H1 (cell line): ENCODE data around the gene TMEM221. TPM values are rescaled to one million over a fixed set of nuclear protein-coding genes. Genes with fewer than 3 reads are reported as not detected.
A peak's percentile ranks its signal among the peaks of the same experiment; 100 is the strongest.

ENCODE experiments used
- CTCF ChIA-PET: fragments of 300-600 bp; sonication (Branson Sonifier 250); formaldehyde crosslinking; loops from one replicate; lab custom pipeline; 2021; ENCODE audit not compliant: partially characterized antibody; lab: Charles Lee
- POLR2A ChIA-PET: fragments of 300-600 bp; sonication (Branson Sonifier 250); formaldehyde crosslinking; loops from one replicate; lab custom pipeline; 2021; ENCODE audit warnings: inconsistent platforms; ENCODE audit not compliant: partially characterized antibody; lab: Charles Lee
- DNase-seq, 2 experiments: peaks; one replicate each; pipeline versions ENCODE4 v3.0.0 to v3.0.0-alpha.2; 2010 to 2022; ENCODE audit warnings: low spot score in 2 of 2, low read depth in 1 of 2, mixed read lengths in 1 of 2
- FAIRE-seq: peaks from 2 replicates; lab custom pipeline; 2011; peaks lifted over from hg19 to GRCh38; lab: Jason Lieb, UNC
- H2AFZ ChIP-seq: 2 replicates; pipeline ENCODE4 v1.8.1; 2012; ENCODE audit warnings: low read length, inconsistent platforms
- H2AK5ac ChIP-seq: 2 replicates; pipeline ENCODE4 v1.6.1; 2013; ENCODE audit warnings: low read depth, low read length
- H2BK120ac ChIP-seq: replicated peaks from 2 replicates; pipeline ENCODE3; 2013; ENCODE audit warnings: low read depth, low read length, inconsistent platforms
- H2BK12ac ChIP-seq: 2 replicates; pipeline ENCODE4 v1.6.1; 2013; ENCODE audit warnings: low read depth, low read length
- H2BK15ac ChIP-seq: 2 replicates; pipeline ENCODE4 v1.6.1; 2013; ENCODE audit warnings: low read length
- H2BK20ac ChIP-seq: 2 replicates; pipeline ENCODE4 v1.6.1; 2013; ENCODE audit warnings: low read length
- H2BK5ac ChIP-seq: 2 replicates; pipeline ENCODE4 v1.6.1; 2013; ENCODE audit warnings: low read depth, low read length
- H3K14ac ChIP-seq: 2 replicates; pipeline ENCODE4 v1.6.1; 2013; ENCODE audit warnings: inconsistent platforms; ENCODE audit not compliant: insufficient read length
- H3K18ac ChIP-seq: 2 replicates; pipeline ENCODE4 v1.6.1; 2013; ENCODE audit warnings: low read length; ENCODE audit errors: extremely low read depth
- H3K23ac ChIP-seq: 2 replicates; pipeline ENCODE4 v1.6.1; 2013; ENCODE audit warnings: inconsistent platforms; ENCODE audit not compliant: insufficient read length
- H3K23me2 ChIP-seq: 2 replicates; pipeline ENCODE4 v1.6.1; 2013; ENCODE audit warnings: low read depth, low read length
- H3K27ac ChIP-seq: 2 replicates; pipeline ENCODE4 v1.6.1; 2011; ENCODE audit warnings: low read depth, low read length, inconsistent platforms
- H3K27me3 ChIP-seq, 4 experiments: replicated peaks in 1 of 4; 1 replicate in 1 of 4; 2 replicates in 3 of 4; pipeline versions ENCODE4 v1.6.1 to v1.8.1; 2011 to 2013; ENCODE audit warnings: low read length in 3 of 4, mild to moderate bottlenecking in 3 of 4, inconsistent platforms in 2 of 4, mixed read lengths in 2 of 4, moderate library complexity in 1 of 4; ENCODE audit not compliant: control insufficient read depth in 3 of 4, insufficient read depth in 3 of 4; ENCODE audit errors: extremely low read depth in 1 of 4
- H3K36me3 ChIP-seq, 4 experiments: 2 replicates each; pipeline versions ENCODE4 v1.6.1 to v1.8.1; 2011 to 2013; ENCODE audit warnings: mild to moderate bottlenecking in 4 of 4, low read length in 3 of 4, moderate library complexity in 2 of 4, control low read depth in 1 of 4, inconsistent platforms in 1 of 4; ENCODE audit not compliant: insufficient read depth in 4 of 4, control insufficient read depth in 2 of 4
- H3K4ac ChIP-seq: replicated peaks from 2 replicates; pipeline ENCODE3; 2013; ENCODE audit warnings: low read length, low read depth, mixed read lengths, inconsistent platforms; ENCODE audit not compliant: insufficient read length
- H3K4me1 ChIP-seq, 4 experiments: replicated peaks in 1 of 4; 1 replicate in 1 of 4; 2 replicates in 3 of 4; pipeline versions ENCODE4 v1.6.1 to v1.8.1; 2011 to 2013; ENCODE audit warnings: low read length in 3 of 4, inconsistent platforms in 2 of 4, mixed read lengths in 1 of 4; ENCODE audit not compliant: insufficient read depth in 4 of 4, control insufficient read depth in 3 of 4
- H3K4me2 ChIP-seq, 2 experiments: 2 replicates each; pipeline versions ENCODE4 v1.6.1 to v1.8.1; 2011 to 2013; ENCODE audit warnings: low read depth in 2 of 2, low read length in 2 of 2, control low read depth in 1 of 2, inconsistent platforms in 1 of 2, mild to moderate bottlenecking in 1 of 2; ENCODE audit not compliant: insufficient read depth in 1 of 2
- H3K4me3 ChIP-seq, 4 experiments: fragments of 200-600, 300-600 bp in 1 of 4; sonication (generic), shearing (Covaris generic), sonication (Bioruptor Twin) in 1 of 4; 2 replicates each; pipeline versions ENCODE4 v1.5.1 to v1.8.1; 2011 to 2016; ENCODE audit warnings: low read length in 4 of 4, low read depth in 3 of 4, control low read depth in 2 of 4, inconsistent platforms in 2 of 4, mild to moderate bottlenecking in 2 of 4, mixed read lengths in 1 of 4, moderate library complexity in 1 of 4; ENCODE audit not compliant: insufficient read depth in 2 of 4; ENCODE audit errors: extremely low read depth in 1 of 4
- H3K56ac ChIP-seq: replicated peaks from 2 replicates; pipeline ENCODE3; 2013; ENCODE audit warnings: low read depth, mild to moderate bottlenecking, mixed read lengths, low read length, inconsistent platforms; ENCODE audit not compliant: insufficient read length
- H3K79me1 ChIP-seq: 2 replicates; pipeline ENCODE4 v1.6.1; 2013; ENCODE audit warnings: low read depth, low read length, control low read depth
- H3K79me2 ChIP-seq, 2 experiments: 2 replicates each; pipeline versions ENCODE4 v1.6.1 to v1.8.1; 2012 to 2013; ENCODE audit warnings: low read length in 2 of 2, mild to moderate bottlenecking in 2 of 2, inconsistent platforms in 1 of 2; ENCODE audit not compliant: insufficient read depth in 2 of 2, control insufficient read depth in 1 of 2
- H3K9ac ChIP-seq, 4 experiments: replicated peaks in 1 of 4; 1 replicate in 1 of 4; 2 replicates in 3 of 4; pipeline versions ENCODE4 v1.6.1 to v1.8.1; 2011 to 2013; ENCODE audit warnings: low read depth in 3 of 4, low read length in 3 of 4, control low read depth in 2 of 4, mild to moderate bottlenecking in 2 of 4, moderate library complexity in 2 of 4, inconsistent platforms in 1 of 4; ENCODE audit errors: extremely low read depth in 1 of 4
- H3K9me3 ChIP-seq, 2 experiments: 2 replicates each; pipeline versions ENCODE4 v1.6.1 to v1.8.1; 2012 to 2013; ENCODE audit warnings: mild to moderate bottlenecking in 2 of 2, moderate library complexity in 2 of 2, control low read depth in 1 of 2, inconsistent platforms in 1 of 2, low read depth in 1 of 2, low read length in 1 of 2, mixed read lengths in 1 of 2; ENCODE audit not compliant: insufficient read depth in 2 of 2
- H4K20me1 ChIP-seq, 2 experiments: replicated peaks in 1 of 2; 2 replicates each; pipeline versions ENCODE3 to v1.8.1; 2011 to 2013; ENCODE audit warnings: inconsistent platforms in 2 of 2, low read length in 2 of 2, mild to moderate bottlenecking in 1 of 2; ENCODE audit not compliant: insufficient read depth in 2 of 2, control insufficient read depth in 1 of 2
- H4K5ac ChIP-seq: 2 replicates; pipeline ENCODE4 v1.6.1; 2013; ENCODE audit warnings: low read length, low read depth, mixed read lengths, inconsistent platforms; ENCODE audit not compliant: insufficient read length
- H4K8ac ChIP-seq: 2 replicates; pipeline ENCODE4 v1.8.0; 2013; ENCODE audit warnings: mild to moderate bottlenecking, moderate library complexity, low read length, inconsistent platforms; ENCODE audit not compliant: insufficient read depth; ENCODE audit errors: extremely low read depth
- H4K91ac ChIP-seq: replicated peaks from 2 replicates; pipeline ENCODE3; 2013; ENCODE audit warnings: low read length, mixed read lengths, inconsistent platforms; ENCODE audit not compliant: insufficient read length
- CREB1 ChIP-seq: IDR thresholded peaks from 2 replicates; pipeline ENCODE4 v1.6.1; 2012; ENCODE audit warnings: inconsistent platforms
- CTBP2 ChIP-seq: IDR thresholded peaks from 2 replicates; pipeline ENCODE4 v1.7.0; 2011; ENCODE audit warnings: borderline replicate concordance, mild to moderate bottlenecking, moderate library complexity, mixed read lengths, low read length; ENCODE audit not compliant: insufficient read depth, insufficient read length
- FOSL1 ChIP-seq: IDR thresholded peaks from 2 replicates; pipeline ENCODE4 v1.6.1; 2011; ENCODE audit warnings: mild to moderate bottlenecking, low read depth, low read length, moderate library complexity; ENCODE audit not compliant: insufficient read depth
- GABPA ChIP-seq: IDR thresholded peaks from 2 replicates; pipeline ENCODE4 v1.6.1; 2011; ENCODE audit warnings: mild to moderate bottlenecking, low read length, moderate library complexity, borderline replicate concordance; ENCODE audit not compliant: insufficient read depth
- GTF2F1 ChIP-seq: IDR thresholded peaks from 2 replicates; pipeline ENCODE4 v1.6.1; 2012; ENCODE audit warnings: low read depth, low read length, improper control_type of control experiment, borderline replicate concordance
- KDM5A ChIP-seq: fragments of 200-600 bp; IDR thresholded peaks from 2 replicates; pipeline ENCODE4 v1.7.1; 2012; ENCODE audit warnings: mild to moderate bottlenecking, low read length, inconsistent platforms, mixed read lengths
- MAX ChIP-seq: IDR thresholded peaks from 2 replicates; pipeline ENCODE4 v1.6.1; 2012; ENCODE audit warnings: inconsistent platforms
- POLR2AphosphoS5 ChIP-seq: IDR thresholded peaks from 2 replicates; pipeline ENCODE4 v1.6.1; 2011; ENCODE audit warnings: low read depth, low read length
- RAD21 ChIP-seq, 2 experiments: IDR thresholded peaks in 1 of 2; conservative IDR thresholded peaks in 1 of 2; 2 replicates each; pipeline ENCODE4 v1.6.1; 2011; ENCODE audit warnings: low read depth in 2 of 2, low read length in 2 of 2, improper control_type of control experiment in 1 of 2, inconsistent platforms in 1 of 2, mild to moderate bottlenecking in 1 of 2, moderate library complexity in 1 of 2
- SIRT6 ChIP-seq: IDR thresholded peaks from one replicate; pipeline ENCODE4 v1.7.1; 2012; ENCODE audit warnings: low read length, inconsistent platforms
- SP1 ChIP-seq: IDR thresholded peaks from 2 replicates; pipeline ENCODE4 v1.6.1; 2011; ENCODE audit warnings: low read depth, low read length
- WGBS, 2 experiments: shearing (Covaris generic) in 1 of 2; methylation state at CpG; one replicate each; pipeline versions ENCODE4 v1.1.6 to v1.1.7; 2013 to 2015; ENCODE audit warnings: low lambda C conversion rate in 2 of 2, mixed read lengths in 2 of 2, inconsistent platforms in 1 of 2, low coverage in 1 of 2, missing lambda C conversion rate in 1 of 2; ENCODE audit not compliant: insufficient replicate concordance in 2 of 2, insufficient coverage in 1 of 2, insufficient read length in 1 of 2; ENCODE audit errors: extremely low coverage in 1 of 2, missing lambda C conversion rate in 1 of 2; 5-methylcytosine and 5-hydroxymethylcytosine counted together
- polyA plus RNA-seq, 7 experiments: library from polyadenylated mRNA; depleted of rRNA in 3 of 7; stranded (reverse) in 5 of 7; unstranded in 2 of 7; fragments of >200 nt in 5 of 7; fragments of 200-250 nt in 2 of 7; gene quantifications; 1 replicate in 5 of 7; 2 replicates in 1 of 7; 4 replicates in 1 of 7; pipeline versions ENCODE4 v1.2.1 to v1.2.3, GENCODE V29; 2011 to 2013; ENCODE audit warnings: missing spikeins in 2 of 7, mixed read lengths in 2 of 7
- total RNA-seq: library from RNA; stranded (reverse); fragmentation: NEBNext Ultra II Directional; extraction: Animal tissue kit (Norgen Biotek cat#: 25700); gene quantifications from 2 replicates; pipeline ENCODE4 v1.2.1, GENCODE V29; 2021

Gene TMEM221
- total and polyA plus RNA-seq, 2 of the 8 experiments (the other 6 are each of a cell fraction or from before 2014, with no cell fraction given): 1.4 to 2.0 TPM

GRCh38 chr19:17390665-17391370 lies 57.6 kb downstream of the TMEM221 start:
- H3K9me3 ChIP-seq: no peaks in the 10 kb centered on the region
- H2BK15ac ChIP-seq: no peak overlapping the region
- no peaks in the 10 kb centered on the region for H4K20me1 ChIP-seq
- peak; percentile 71 to 92 for DNase-seq
- H4K8ac ChIP-seq: no peak overlapping the region; the same call in 1 of the 2 replicates
- H2BK20ac ChIP-seq: no peak overlapping the region
- no peak overlapping the region; the same call in 1 of the 2 replicates for H2BK5ac ChIP-seq
- H2BK12ac ChIP-seq: no peak overlapping the region
- ChIA-PET CTCF (interaction anchor here (0.7 to 13.5 kb wide), 16 partner anchors 9 to 106 kb away, joined by 3 to 153 read pairs (median 4); no protein-coding TSS in a partner anchor), POLR2A (interaction anchor here (0.7 to 1.6 kb wide), 4 partner anchors 13 to 34 kb away, joined by 3 to 8 read pairs (median 3); partner anchors contain the start of gene BST2)
- peak overlapping the region; percentile 58 to 75 (median 72) for H3K4me3 ChIP-seq
- H4K5ac ChIP-seq: peak overlapping the region; percentile 19
- H3K4me2 ChIP-seq: peak overlapping the region; percentile 92 to 98
- H2AFZ ChIP-seq: peak overlapping the region; percentile 63; the same call in 1 of the 2 replicates
- peaks cover 0 to 5% (median 0%) of the 10 kb centered on the region in 4 experiments; a peak in 2 of 7 replicates for H3K27me3 ChIP-seq
- H3K27ac ChIP-seq: no peak overlapping the region
- FAIRE-seq: no peak
- H3K79me2 ChIP-seq: no peaks in the 10 kb centered on the region
- no peaks in the 10 kb centered on the region for H3K79me1 ChIP-seq
- peak overlapping the region; percentile 47 for H2BK120ac ChIP-seq
- no peak overlapping the region for H3K4ac ChIP-seq
- H3K9ac ChIP-seq: peak overlapping the region in 1 of 4 experiments; percentile 35; a peak in 2 of 7 replicates
- H3K18ac ChIP-seq: peak overlapping the region; percentile 51; the same call in 1 of the 2 replicates
- no peak overlapping the region for H2AK5ac ChIP-seq
- peaks cover 0 to 7% (median 3%) of the 10 kb centered on the region in 4 experiments; a peak in 5 of 7 replicates for H3K4me1 ChIP-seq
- no peak overlapping the region for H3K56ac ChIP-seq
- peaks cover 11% of the 10 kb centered on the region for H3K23me2 ChIP-seq
- H3K36me3 ChIP-seq: no peaks in the 10 kb centered on the region
- no peak overlapping the region for H3K23ac ChIP-seq
- H4K91ac ChIP-seq: no peak overlapping the region
- H3K14ac ChIP-seq: no peak overlapping the region
- 0% methylated on average over 31 of the region's 50 CpGs; no CpG with 5 or more reads in 1 of the 2 experiments for WGBS, 2 experiments
- TF ChIP-seq GTF2F1 (no peak), MAX (peak; percentile 63), FOSL1 (no peak), CREB1 (peak; percentile 37; the same call in 1 of the 2 replicates), SIRT6 (no peak), SP1 (peak; percentile 76; the same call in 1 of the 2 replicates), GABPA (no peak), CTBP2 (no peak), RAD21 (IDR thresholded peaks at IDR 0.05 in 1 of 2, conservative IDR thresholded peaks at IDR 0.05 in 1 of 2; ENCODE audit: low read depth in 2 of 2, low read length in 2 of 2) (peak; percentile 56 to 71), POLR2AphosphoS5 (no peak), KDM5A (no peak)
